HUES64 (cell line): ENCODE data around the gene FGF22.
A peak's percentile ranks its signal among the peaks of the same experiment; 100 is the strongest.

Experiments used
- H3K27ac ChIP-seq: 2 replicates; pipeline ENCODE4 v1.7.0; 2013; ENCODE audit warnings: low read depth, low read length, inconsistent platforms
- H3K27me3 ChIP-seq: 2 replicates; pipeline ENCODE4 v1.6.1; 2013; ENCODE audit warnings: mild to moderate bottlenecking, low read length; ENCODE audit not compliant: insufficient read depth
- H3K36me3 ChIP-seq: 2 replicates; pipeline ENCODE4 v1.6.1; 2013; ENCODE audit warnings: mild to moderate bottlenecking, low read length; ENCODE audit not compliant: insufficient read depth
- H3K4me1 ChIP-seq: 2 replicates; pipeline ENCODE4 v1.6.1; 2013; ENCODE audit warnings: mild to moderate bottlenecking, low read length, moderate library complexity; ENCODE audit not compliant: insufficient read depth
- H3K4me3 ChIP-seq: 2 replicates; pipeline ENCODE4 v1.5.1; 2013; ENCODE audit warnings: mild to moderate bottlenecking, low read length, moderate library complexity
- H3K9ac ChIP-seq: 2 replicates; pipeline ENCODE4 v1.6.1; 2013; ENCODE audit warnings: mild to moderate bottlenecking, low read depth, low read length
- H3K9me3 ChIP-seq: 2 replicates; pipeline ENCODE4 v1.6.1; 2013; ENCODE audit warnings: low read depth, low read length; ENCODE audit not compliant: insufficient read depth
- WGBS: fragments of 150-250, 120-280 bp; methylation state at CpG from one replicate; pipeline ENCODE4 v1.1.7; 2013; ENCODE audit warnings: missing lambda C conversion rate; 5-methylcytosine and 5-hydroxymethylcytosine counted together

The FGF22 gene

DNA sequence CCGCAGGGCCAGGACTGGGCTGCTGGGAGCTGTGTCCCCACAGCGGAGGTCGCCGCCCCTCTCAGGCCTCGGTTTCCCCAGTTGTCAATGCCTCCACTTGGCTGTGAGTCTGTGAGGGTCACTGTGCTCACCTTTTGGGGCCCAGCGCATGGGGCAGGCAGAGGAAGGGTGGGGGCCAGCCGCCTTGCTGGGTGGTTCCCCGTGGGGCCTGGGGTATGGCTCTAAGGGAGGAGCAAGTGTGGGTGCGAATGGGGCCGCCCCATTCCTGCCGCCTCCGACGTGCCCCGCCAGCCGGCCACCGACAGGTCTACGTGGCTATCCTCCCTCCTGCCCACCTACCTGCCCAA is 800 bp upstream of the FGF22 start:
- H3K9ac ChIP-seq, result no peak overlapping the region
- WGBS, result 57% methylated on average over 17 of the region's 17 CpGs
- H3K36me3 ChIP-seq, result no peaks in the 10 kb centered on the region
- peaks cover 30% of the 10 kb centered on the region for H3K27me3 ChIP-seq
- H3K27ac ChIP-seq, result no peak overlapping the region
- H3K4me1 ChIP-seq, result no peaks in the 10 kb centered on the region
- peak overlapping the region; percentile 48; the same call in 1 of the 2 replicates for H3K4me3 ChIP-seq
- H3K9me3 ChIP-seq, result no peaks in the 10 kb centered on the region

DNA sequence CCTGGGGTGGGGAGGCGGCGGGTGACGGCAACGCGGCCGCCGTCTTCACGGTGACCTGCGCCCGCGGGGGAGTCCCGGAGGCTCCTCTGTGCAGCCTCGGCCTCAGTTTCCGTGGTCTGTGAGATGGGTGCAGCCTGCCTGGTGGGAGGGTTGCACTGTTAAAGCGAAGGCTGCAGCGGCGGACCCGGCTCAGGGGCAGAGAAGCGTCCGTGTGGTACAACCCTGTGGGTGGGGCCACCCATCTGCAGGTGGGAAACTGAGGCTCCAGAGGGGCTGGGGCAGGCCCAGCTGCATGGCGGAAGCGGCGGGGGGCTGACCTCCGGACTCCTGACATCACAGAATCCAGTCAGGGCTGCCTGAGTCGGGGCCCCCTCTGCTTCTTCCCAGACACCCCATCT is 481 bp downstream of the FGF22 start:
- Histone ChIP-seq H3K27ac (no peak overlapping the region), H3K36me3 (0 out of 2 replicates have a peak, but pooled peaks cover 6% of the 10 kb centered on the region), H3K4me3 (peak overlapping the region; percentile 47; the same call in 1 of the 2 replicates), H3K27me3 (peaks cover 30% of the 10 kb centered on the region), H3K4me1 (no peaks in the 10 kb centered on the region), H3K9ac (no peak overlapping the region), H3K9me3 (no peaks in the 10 kb centered on the region)
- WGBS, result 46% methylated on average over 25 of the region's 25 CpGs

DNA sequence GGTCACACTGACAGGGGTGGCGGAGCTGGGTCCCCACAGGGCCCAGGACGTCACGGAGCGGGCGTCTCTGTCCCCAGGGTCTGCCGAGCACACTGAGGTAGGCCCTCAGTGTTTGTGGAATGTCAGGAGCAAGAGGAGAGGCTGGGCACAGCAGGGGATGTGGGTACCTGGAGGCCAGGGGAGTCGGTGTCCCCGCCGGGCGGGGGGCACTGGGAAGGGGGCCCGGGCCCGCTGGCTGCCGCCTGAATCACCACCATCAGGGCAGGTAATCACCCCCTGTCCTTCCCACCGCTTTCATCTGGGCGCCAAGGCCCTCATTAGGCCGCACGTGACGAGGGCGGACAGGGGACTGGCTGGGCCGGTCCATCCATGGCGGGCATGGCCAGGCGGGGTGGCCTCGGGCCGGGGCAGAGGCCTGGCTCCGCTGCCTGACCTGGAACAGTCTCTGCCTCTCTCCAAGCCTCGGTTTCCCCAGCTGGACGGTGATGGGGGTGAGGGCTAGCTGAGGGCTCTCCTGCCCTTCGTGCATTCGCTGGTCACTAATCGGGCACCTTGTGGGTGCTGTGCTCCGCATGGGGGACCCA is 1.0 kb downstream of the FGF22 start:
- no peaks in the 10 kb centered on the region for H3K4me1 ChIP-seq
- WGBS, result 92% methylated on average over 31 of the region's 31 CpGs
- H3K27ac ChIP-seq, result no peak overlapping the region
- no peak overlapping the region for H3K9ac ChIP-seq
- peaks cover 30% of the 10 kb centered on the region for H3K27me3 ChIP-seq
- H3K36me3 ChIP-seq, result peaks cover 8% of the 10 kb centered on the region; the same call in 1 of the 2 replicates
- no peaks in the 10 kb centered on the region for H3K9me3 ChIP-seq
- H3K4me3 ChIP-seq, result no peak overlapping the region

DNA sequence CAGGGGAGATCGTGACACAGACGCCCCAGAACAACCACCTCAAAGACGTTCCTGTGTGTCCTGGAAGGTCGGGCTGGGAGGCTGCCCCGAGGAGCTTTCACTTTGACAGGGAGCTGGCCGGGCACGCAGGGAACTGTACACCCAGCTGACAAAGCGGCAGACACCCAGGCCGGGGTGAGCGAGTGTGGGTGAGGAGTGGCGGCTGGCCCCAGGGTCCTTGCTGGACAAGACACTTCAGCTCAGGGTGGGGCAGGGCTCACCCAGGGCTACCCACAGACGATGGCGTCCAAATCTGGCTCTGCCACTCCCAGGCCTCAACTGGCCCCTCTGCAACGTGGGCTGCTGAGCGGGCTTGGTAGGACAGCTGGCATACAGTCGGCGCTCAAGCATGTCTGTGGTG is 2.0 kb downstream of the FGF22 start:
- Histone ChIP-seq H3K9ac (no peak overlapping the region), H3K27me3 (peaks cover 30% of the 10 kb centered on the region), H3K4me3 (no peak overlapping the region), H3K9me3 (no peaks in the 10 kb centered on the region), H3K27ac (no peak overlapping the region), H3K4me1 (no peaks in the 10 kb centered on the region), H3K36me3 (peaks cover 18% of the 10 kb centered on the region)
- WGBS, result 92% methylated on average over 17 of the region's 17 CpGs

DNA sequence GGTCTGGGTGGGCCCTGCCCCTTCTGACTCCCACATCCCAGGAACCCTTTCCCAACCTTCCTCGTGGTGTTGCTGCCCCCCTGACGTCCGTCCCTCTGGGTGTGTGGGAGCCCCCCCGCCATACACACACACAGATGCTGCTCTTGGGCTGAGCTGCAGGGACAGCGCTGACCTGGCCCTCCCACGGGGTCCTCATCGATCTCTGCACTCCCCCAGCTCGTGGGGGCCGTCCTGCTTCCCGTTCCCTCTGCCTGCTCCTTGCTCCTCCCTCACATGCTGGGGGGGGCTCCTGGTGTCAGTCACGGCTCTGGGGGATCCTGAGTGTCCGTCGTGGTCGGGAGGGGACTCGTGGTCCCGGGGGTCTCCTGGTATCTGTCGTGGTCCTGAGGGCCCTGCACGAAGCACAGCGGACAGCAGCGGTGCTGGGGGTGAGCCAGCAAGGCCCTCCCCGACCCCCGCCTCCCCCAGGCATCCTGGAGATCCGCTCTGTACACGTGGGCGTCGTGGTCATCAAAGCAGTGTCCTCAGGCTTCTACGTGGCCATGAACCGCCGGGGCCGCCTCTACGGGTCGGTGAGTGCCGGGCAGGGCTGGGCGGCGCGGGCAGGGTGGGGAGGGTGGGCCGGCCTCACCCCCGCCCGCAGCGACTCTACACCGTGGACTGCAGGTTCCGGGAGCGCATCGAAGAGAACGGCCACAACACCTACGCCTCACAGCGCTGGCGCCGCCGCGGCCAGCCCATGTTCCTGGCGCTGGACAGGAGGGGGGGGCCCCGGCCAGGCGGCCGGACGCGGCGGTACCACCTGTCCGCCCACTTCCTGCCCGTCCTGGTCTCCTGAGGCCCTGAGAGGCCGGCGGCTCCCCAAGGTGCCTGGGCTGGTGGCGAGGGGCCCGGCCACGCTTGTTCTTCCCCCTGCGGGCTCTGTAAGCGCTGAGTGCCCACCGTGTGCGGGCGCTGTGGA is 3.4 kb downstream of the FGF22 start:
- WGBS, result 91% methylated on average over 70 of the region's 70 CpGs
- no peak overlapping the region for H3K9ac ChIP-seq
- no peak overlapping the region for H3K4me3 ChIP-seq
- H3K27me3 ChIP-seq, result peaks cover 19% of the 10 kb centered on the region
- H3K9me3 ChIP-seq, result no peaks in the 10 kb centered on the region
- H3K27ac ChIP-seq, result no peak overlapping the region
- H3K36me3 ChIP-seq, result peaks cover 32% of the 10 kb centered on the region
- no peaks in the 10 kb centered on the region for H3K4me1 ChIP-seq

DNA sequence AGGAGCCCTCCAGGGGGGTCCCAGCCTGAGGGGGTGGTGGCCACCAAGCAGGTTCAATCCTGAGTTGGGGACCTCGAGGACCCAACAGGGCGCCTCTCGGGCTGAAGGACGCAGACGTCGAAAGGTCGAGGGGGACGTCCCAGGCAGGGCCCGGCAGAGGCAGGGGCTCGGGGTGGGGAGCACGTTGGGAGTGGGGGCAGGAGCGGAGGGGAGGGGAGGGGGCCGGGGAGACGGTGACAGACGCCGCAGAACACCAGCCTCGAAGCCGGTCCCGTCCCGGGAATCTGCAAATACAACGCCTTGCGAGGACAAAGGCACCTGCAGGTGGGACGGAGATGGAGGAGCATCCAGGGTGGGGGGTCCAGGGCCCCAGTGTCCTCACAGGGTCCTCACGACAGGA is 4.1 kb downstream of the FGF22 start:
- WGBS, result 89% methylated on average over 24 of the region's 24 CpGs
- Histone ChIP-seq H3K9ac (no peak overlapping the region), H3K9me3 (no peaks in the 10 kb centered on the region), H3K27me3 (peaks cover 13% of the 10 kb centered on the region), H3K27ac (no peak overlapping the region), H3K4me1 (no peaks in the 10 kb centered on the region), H3K4me3 (no peak overlapping the region), H3K36me3 (peaks cover 38% of the 10 kb centered on the region)

DNA sequence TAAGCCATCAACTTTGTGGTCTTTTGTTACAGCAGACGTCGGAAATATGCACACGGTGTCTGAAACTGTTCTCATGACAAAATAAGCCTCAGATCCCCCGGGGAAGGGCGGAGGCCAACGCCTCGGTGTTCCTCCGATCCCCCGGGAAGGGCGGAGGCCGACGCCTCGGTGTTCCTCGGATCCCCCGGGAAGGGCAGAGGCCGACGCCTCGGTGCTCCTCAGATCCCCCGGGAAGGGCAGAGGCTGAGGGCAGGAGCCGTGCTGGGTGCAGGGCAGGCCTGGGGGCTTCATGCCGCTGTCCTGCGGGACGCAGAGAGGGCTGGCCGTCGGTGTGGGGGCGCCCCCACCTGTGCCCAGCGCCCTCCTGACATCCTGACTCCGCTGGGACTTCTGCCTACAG is 4.7 kb downstream of the FGF22 start:
- Histone ChIP-seq H3K4me3 (no peak overlapping the region), H3K36me3 (peaks cover 42% of the 10 kb centered on the region), H3K9me3 (no peaks in the 10 kb centered on the region), H3K27me3 (peaks cover 6% of the 10 kb centered on the region), H3K9ac (no peak overlapping the region), H3K27ac (no peak overlapping the region), H3K4me1 (no peaks in the 10 kb centered on the region)
- 90% methylated on average over 28 of the region's 28 CpGs for WGBS

DNA sequence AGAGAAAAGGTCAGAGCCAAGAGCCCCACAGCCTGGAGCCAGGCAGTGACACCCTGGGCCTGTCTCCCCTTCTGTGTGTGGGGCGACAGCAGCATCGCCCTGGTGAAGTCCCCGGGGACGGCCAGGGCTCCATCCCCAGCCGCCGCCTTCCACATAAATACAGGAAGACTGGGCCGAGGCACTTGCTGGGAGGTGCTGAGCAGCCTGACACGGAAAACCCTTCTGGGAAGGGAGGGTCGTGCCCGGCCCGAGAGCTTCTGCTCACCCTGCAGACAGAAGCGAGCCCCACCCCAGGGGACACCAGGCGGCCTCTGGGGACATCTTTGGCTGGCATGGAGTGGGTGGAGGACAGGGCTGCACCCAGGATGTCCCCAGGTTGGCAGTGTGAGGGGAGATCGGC is 5.1 kb downstream of the FGF22 start:
- Histone ChIP-seq H3K4me3 (no peak overlapping the region), H3K36me3 (peaks cover 46% of the 10 kb centered on the region), H3K4me1 (no peaks in the 10 kb centered on the region), H3K9ac (no peak overlapping the region), H3K27ac (no peak overlapping the region), H3K9me3 (no peaks in the 10 kb centered on the region), H3K27me3 (peaks cover 5% of the 10 kb centered on the region)
- WGBS, result 93% methylated on average over 14 of the region's 14 CpGs

DNA sequence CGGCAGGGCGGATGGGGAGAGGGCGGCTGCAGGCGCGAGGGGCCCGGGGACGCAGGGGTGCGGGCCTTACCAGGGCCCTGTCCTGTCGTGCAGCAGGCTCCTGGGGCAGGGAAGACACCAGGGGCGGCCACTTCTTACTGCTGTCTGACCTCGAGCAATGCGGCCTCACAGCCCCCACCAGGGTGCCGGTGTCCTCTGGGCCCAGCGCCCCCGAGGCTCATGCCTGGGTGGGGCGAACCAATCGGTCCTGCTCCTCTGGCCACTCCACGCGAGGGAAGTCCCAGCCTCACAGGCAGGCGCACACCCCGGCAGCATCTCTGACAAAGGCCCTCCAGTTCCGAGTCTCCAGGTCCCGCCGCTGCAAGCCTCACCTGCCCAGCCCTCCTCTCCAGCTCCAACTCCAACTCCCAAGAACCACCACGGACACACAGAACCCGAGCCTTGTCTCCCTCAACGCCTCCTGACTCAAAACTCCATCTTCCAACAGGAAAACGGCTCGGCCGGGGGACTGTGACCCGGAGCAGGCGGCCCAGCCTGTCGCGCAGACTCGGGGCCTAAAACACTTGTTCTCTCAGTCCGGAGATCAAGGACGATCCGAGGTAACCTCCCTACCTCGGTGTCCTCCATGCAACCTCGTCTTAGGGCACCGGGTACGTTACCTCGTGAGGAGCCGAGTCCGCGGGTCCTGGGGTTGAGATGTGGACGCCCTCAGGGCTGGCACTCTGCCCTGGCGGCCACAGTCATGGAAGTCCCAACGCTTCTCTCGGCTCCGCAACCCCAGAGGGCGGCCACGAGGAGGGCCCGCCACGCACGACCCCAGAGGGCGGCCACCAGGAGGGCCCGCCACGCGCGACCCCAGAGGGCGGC is 6.5 kb downstream of the FGF22 start:
- no peaks in the 10 kb centered on the region for H3K27me3 ChIP-seq
- H3K36me3 ChIP-seq, result peaks cover 53% of the 10 kb centered on the region
- H3K9me3 ChIP-seq, result no peaks in the 10 kb centered on the region
- no peak overlapping the region for H3K9ac ChIP-seq
- no peak overlapping the region for H3K4me3 ChIP-seq
- WGBS, result 96% methylated on average over 62 of the region's 62 CpGs
- no peaks in the 10 kb centered on the region for H3K4me1 ChIP-seq
- no peak overlapping the region for H3K27ac ChIP-seq

DNA sequence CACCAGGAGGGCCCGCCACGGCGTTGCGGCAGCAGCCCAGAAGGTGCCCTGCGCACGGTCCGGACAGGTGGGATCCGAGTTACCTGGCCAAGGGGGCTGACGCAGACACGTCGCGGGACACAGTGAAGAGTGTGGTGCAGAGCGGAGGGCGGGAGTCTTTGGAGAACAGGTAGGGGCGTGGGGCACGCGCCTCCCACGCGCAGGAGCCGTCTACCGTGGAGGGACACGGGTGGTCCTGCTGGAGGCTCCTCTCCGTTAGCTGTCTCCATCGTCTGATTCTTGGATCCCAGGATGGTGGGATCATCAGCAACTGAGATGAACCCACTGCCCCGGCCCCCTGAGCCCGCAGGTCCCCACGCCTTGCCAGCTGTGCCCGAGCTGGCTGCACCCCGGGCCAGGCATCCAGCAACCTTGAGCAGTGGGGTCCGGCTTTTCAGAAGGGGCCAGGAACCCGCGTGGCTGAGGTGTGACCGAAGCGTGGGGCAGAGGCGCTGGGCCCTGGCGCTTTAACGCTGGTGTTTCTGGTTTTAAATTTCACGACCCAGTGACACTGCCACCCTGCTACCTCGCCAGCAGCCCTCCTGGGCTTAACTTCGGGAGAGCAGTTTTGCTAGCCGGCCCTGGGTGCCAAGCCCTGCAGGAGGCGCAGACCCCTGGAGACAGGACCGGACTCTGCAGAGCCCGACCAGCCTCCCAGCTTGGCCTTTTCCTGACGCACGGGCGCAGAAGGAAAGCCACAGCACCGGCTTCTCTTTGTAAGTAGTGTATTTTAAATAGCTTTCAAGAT is 7.3 kb downstream of the FGF22 start:
- no peaks in the 10 kb centered on the region for H3K9me3 ChIP-seq
- H3K27me3 ChIP-seq, result no peaks in the 10 kb centered on the region
- no peak overlapping the region for H3K9ac ChIP-seq
- H3K4me1 ChIP-seq, result no peaks in the 10 kb centered on the region
- 96% methylated on average over 47 of the region's 48 CpGs for WGBS
- H3K4me3 ChIP-seq, result no peak overlapping the region
- no peak overlapping the region for H3K27ac ChIP-seq
- H3K36me3 ChIP-seq, result peaks cover 61% of the 10 kb centered on the region
